Stimulated activated CD8-positive, alpha-beta memory T cell treated with anti-CD3 and anti-CD28 coated beads, Interleukin-2, amount 100 ng/mL, for 48 hours (primary cell): ENCODE results near the gene CWC27.
"Not testable (repeated sequence)": the region's sequence is repeated elsewhere in the genome, so short reads cannot be mapped to it uniquely, and the experiment has no call there.

Source experiments
- DNase-seq, 2 donors: peaks; one replicate each; pipeline ENCODE4 v3.0.0-alpha.2; 2020; ENCODE audit warnings: low read depth in 2 of 2

Gene CWC27

DNA sequence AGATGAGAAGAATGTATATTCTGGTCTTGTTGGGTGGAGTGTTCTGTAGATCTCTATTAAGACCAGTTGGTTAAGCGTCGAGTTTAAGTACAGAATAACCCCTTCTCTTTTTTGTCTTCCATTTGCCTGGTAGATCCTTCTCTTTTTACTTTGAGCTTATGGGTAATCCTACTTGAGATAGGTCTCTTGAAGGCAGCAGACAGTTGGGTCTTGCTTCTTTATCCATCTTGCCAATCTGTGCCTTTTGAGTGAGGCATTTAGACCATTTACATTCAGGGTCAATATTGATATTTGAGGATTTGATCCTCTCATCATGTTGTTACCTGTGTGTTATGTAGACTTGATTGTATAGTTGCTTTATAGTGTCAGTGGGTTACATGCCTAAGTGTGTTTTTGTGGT lies 152.7 kb downstream of the CWC27 start:
- DNase-seq, result no peak

DNA sequence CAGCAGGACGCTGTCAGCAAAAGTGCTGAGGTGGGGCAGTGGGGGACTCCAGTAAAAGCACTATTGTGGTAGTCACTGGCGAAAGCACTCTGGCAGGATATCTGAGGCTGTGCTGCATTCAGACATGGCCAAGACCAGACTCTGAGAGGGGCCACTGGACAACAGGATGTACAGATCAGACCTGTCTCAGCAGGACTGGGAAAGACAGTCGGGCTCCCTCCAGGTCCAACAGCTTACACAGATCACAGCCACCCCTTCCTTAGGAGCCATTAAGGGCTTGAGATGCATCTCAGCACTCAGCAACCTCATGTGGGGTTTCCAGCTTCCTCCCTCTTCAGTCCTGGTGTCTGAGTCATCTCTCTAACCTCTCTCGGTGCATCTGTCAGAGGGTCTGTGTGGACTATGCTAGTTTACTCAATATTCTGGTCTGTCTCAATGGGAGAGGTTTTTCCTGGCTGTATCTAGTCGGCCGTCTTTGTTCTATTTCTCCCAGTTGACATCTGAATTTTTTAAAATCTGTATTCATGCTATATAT lies 154.5 kb downstream of the CWC27 start:
- no peak for DNase-seq

- no peak for DNase-seq
Measured at GRCh38 chr5:64925123-64925522, 156.4 kb downstream of the CWC27 start.

DNA sequence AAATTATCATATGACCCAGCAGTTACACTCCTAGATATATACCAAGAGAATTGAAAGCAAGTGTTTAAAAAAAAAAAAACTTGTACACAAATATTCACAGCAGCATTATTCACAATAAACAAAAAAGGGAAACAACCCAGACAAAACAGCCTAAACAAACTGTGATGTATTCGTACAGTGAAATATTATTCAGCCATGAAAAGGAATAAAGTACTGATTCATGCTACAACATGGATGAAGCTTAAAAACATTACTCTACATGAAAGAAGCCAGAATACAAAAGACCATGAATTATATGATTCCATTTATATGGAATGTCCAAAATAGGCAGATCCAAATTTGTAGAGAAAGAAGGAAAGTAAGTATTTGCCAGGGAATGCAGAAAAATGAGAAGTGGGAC lies 161.1 kb downstream of the CWC27 start:
- DNase-seq, result no peak

DNA sequence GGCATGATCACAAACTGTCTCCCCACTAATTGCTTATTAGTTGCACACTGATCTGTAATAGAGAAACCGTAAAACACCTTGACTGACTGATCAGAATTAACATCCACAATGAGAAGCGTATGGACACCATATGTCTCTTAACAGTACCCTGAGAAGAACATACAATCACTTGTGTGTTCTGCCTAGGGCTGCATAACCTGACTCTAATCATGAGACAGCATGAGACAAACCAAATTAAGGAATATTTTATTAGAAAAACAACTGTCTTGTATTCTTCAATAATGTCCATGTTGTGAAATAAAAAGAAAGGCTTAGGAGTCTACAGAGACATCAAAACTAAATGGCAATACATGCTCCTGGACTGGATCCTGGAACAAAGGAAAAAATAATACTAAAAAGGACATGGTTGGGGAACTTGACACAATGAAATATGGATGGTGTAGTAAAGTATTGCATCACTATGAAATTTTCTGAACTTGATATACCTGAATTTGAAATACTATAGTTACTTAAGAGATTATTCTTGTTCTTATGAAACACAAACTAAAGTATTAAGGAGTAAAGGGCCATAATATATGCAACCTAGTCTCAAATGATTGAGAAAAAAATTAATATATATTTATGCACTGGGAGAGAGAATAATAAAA lies 162.1 kb downstream of the CWC27 start:
- no peak for DNase-seq

DNA sequence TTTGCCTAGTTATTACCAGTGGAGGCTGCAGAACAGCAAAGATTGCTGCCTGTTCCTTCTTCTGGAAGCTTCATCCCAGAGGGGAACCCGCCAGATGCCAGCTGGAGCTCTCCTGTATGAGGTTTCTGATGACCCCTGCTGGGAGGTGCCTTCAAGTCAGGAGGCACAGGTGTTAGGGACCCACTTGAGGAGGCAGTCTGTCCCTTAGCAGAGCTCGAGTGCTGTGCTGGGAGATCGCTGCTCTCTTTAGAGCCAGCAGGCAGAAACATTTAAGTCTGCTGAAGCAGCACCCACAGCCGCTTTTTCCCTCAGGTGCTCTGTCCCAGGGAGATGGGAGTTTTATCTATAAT lies 170.7 kb downstream of the CWC27 start:
- DNase-seq, result not testable (repeated sequence)

GRCh38 chr5:64939772-64940510 lies 171.2 kb downstream of the CWC27 start:
- no peak for DNase-seq

- no peak for DNase-seq
Measured at GRCh38 chr5:64942460-64942859, 173.7 kb downstream of the CWC27 start.

DNA sequence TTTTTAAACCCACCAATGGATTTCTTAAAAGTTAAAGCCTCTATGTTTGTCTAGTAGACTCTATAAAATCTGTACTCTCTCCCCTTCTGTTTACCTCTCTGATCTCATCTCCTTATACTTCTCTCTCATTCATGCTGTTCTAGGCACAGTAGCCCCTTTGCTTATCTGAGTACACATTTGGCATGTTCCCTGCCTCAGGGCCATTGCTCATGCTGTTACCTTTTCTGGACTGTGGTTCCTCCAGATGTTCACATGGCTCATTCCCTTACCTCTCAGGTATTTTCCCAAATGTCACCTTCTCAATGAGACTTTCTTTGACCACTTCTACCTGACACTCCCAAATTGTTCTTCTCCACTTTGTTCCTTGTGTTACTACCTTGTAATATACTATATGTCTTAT lies 176.1 kb downstream of the CWC27 start:
- no peak for DNase-seq

GRCh38 chr5:64947031-64947430 lies 178.3 kb downstream of the CWC27 start:
- no peak for DNase-seq

DNA sequence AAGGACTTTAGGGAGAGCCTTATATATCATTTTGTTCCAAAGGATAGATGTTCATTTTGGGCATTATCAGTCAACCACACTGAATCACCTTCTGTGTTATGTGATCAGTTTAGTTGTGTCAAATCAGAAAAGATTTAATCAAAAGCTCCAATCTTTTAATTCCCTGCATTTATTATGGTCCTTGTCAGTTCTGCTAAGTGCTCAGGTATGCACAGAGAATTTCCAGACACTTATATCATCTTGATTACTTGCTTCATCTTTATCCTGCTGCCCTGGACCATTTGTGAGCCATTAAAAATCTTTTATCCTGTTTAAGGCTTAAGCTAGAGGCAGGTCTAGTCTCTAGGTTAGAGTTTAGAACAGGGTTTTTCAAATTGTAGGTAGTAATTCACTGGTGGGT lies 179.1 kb downstream of the CWC27 start:
- no peak for DNase-seq

DNA sequence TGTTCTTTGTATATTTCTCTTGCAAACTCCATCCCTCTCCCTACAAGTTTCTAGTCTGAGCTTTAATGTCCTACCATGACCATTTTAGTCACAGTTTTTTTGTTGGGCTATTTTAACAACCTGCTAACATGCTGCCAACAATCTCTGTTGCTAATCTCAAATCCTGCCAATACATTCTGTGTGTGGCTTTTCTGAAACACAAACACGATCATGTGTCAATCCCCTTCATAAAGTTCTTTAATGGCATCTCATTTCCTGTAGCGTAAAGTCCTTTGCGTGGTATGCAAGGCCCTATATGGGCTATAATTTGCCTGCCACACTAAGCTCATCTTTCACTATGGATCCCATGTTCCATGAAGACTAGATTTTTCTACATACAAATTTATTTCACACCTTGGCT lies 180.6 kb downstream of the CWC27 start:
- DNase-seq, result no peak

DNA sequence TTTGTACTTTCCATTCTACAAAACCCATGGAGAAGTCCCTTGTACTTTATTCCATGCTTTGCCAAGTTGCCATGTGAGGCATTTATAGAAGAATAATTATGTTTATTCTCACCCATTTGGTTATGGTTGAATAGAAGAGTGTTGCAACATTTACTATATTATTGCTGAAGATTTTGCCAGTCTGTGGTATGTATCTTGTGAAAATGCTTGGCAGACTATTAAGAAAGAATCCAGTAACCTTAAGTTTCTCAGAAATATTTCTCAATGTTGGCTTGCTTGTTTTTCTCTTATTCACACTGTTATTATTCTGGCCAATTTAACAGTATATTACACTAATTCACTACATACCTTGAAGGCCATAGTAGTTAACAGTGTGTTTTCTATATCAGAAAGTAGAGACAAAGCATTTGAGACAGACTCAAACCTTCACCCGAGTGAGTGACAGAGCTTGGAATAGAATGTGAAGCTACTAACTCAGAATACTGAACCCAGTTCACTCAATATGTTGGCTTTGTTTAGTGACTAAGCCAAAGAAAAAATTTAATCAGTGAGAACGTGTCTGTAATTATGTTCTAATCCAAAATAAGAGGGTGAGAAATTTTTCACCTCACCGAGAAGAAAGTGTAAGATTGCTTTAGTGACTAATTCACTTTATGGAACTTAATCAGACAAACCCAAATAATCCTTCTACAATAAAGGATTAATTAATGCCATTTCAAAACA lies 184.4 kb downstream of the CWC27 start:
- DNase-seq, result no peak

DNA sequence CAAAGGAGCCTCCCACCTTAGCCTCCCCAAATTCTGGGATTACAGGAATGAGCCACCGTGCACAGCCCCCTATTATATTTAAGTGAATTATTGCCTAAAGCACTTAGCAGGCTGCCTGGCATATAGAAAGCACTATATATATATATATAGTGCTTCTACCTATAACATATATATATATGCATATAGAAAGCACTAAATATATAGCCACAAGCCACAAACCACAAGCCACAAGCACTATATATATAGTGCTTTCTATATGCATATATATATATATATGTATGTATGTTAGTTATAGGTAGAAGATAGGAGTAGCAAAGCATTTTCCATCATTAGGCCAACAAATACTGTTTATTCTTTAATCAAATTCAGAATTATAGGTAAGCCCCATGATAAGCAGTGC lies 185.8 kb downstream of the CWC27 start:
- no peak for DNase-seq

DNA sequence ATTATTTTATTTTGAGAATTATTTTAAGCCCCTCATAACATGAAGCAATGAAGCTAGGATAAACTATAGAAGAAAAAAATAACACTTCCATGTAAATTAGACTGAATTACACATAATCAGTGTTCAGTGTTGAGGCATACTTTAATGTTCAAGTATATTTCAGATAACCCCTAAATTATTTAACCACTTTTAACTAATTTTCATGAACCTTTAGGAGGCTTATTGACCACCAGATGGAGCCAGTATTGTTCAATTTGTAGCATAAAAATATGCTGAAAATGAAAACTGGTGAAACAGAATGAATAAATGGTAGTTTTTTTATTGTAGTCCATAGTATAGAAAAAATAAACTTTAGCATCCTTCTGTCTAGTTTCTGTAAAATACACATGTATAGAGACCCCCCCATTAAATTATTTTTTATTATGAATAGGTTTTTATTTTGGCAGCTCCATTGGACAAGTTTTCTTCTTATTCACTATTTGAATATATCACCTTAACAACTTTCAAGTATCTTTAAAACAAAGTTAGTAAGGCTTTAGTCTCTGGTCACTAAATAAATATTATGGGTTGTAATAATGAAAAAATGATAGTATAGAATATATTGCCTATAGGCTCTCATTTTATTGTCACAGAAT lies 190.1 kb downstream of the CWC27 start:
- no peak for DNase-seq

DNA sequence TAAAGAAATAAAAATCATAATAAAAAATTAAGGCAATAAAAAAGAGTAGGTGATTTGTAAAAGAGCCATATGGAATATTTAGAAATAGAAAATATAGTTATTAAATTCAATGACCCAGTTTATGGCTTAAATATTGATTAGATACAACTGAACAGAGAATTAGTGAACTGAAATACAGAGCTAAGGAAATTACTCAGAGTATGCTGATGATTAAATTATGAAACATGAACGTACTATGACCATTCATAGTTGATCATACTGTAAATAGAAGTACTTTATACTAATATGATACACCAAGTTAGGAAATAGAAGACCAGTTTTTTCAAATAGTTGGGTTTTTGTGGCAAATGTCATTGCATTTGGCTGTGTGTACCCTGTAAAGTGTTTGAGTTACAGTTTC lies 194.5 kb downstream of the CWC27 start:
- DNase-seq, result no peak

DNA sequence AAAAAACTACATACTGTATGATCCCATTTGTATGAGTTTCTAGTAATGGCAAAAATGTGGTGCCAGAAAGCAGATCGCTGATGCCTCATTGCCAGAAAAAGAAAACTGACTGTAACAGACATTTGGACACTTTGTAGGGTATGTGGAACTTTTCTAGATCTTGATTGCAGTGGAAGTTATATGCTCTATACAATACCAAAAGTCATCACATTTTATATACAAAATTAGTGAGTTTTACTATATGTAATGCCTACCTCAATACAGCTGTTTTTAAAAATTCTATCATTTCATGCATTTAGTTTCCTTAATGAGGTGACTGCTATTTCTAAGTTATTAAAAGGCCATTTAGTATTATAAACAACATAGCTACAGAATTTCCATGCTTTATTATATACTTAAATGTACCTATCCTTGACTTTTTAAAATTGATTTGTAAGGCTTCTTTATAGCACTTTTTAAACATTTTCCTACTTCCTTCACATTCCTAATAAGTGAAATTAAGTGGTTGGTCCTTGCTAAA lies 199.9 kb downstream of the CWC27 start:
- DNase-seq, result no peak

DNA sequence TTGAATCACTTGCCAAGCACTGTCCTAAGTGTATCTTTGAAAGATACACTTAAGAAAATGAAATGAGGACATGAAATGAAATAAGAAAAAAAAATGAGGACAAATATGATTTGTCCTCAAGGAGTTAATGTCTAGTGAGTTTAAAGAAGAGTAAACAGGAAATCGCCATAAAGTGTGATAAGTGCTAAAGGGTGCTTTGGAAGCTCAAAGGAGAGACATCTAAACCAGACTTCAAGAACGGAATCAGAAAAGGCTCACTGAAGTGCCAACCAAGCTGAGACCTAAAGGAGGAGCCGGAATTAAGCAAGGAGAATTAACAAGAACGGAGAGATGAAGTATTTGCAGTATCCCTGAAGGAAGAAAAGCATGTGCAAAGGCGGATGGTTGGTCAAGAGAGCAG lies 200.8 kb downstream of the CWC27 start:
- DNase-seq, result no peak

DNA sequence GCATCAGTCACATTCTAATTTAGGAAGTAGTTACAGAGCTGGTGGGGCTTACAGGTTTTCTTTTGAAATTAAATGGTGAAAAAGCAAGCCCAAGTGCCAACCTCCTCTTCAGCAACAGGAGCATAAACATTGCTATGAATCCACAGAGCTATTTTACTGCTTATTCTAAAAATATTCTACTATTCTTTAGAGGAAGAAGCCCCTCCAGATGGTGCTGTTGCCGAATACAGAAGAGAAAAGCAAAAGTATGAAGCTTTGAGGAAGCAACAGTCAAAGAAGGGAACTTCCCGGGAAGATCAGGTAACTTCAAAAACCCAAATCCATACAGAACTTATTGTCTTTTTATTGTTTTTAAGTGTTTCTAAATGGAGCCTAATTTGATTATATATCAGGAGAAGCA lies 202.8 kb downstream of the CWC27 start:
- no peak for DNase-seq

DNA sequence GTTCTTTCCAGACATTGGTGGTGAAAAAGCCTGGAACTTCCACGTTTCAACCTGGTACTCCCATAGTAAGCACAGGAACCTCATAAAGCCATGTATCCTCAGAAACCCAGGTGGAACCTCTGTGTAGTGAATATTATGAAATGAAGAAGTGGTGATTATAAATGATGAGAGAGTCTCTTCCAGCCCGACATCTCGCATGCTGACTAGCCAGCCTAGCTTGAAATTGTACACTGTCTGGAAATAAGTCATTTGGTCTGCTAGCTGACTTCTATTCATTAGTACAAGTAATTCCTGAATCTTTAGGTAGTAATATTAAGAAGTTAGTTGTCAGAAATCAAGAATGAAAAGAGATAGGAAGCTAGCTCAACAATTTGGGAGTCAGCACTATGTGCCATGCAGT lies 203.3 kb downstream of the CWC27 start:
- DNase-seq, result no peak

GRCh38 chr5:64972591-64972990 lies 203.9 kb downstream of the CWC27 start:
- DNase-seq, result no peak

GRCh38 chr5:64973215-64973614 lies 204.5 kb downstream of the CWC27 start:
- no peak for DNase-seq
